GM12875 (cell line): Measurements from ENCODE around the gene LPGAT1.

Experiments used
- H3K4me3 ChIP-seq: one replicate; pipeline ENCODE4 v1.5.1; 2011; ENCODE audit warnings: low read depth, low read length, control low read depth
- TF ChIP-seq, protein P1 (sequence below): IDR thresholded peaks from 2 replicates; pipeline ENCODE4 v1.5.1; 2011; ENCODE audit warnings: low read depth, mild to moderate bottlenecking, control low read depth, inconsistent platforms, low read length, moderate library complexity, borderline replicate concordance; ENCODE audit not compliant: insufficient read depth

The LPGAT1 gene

GRCh38 chr1:211789641-211790464 is 40.7 kb downstream of the LPGAT1 start:
- H3K4me3 ChIP-seq = no peak overlapping the region
- TF ChIP-seq, protein P1, sequence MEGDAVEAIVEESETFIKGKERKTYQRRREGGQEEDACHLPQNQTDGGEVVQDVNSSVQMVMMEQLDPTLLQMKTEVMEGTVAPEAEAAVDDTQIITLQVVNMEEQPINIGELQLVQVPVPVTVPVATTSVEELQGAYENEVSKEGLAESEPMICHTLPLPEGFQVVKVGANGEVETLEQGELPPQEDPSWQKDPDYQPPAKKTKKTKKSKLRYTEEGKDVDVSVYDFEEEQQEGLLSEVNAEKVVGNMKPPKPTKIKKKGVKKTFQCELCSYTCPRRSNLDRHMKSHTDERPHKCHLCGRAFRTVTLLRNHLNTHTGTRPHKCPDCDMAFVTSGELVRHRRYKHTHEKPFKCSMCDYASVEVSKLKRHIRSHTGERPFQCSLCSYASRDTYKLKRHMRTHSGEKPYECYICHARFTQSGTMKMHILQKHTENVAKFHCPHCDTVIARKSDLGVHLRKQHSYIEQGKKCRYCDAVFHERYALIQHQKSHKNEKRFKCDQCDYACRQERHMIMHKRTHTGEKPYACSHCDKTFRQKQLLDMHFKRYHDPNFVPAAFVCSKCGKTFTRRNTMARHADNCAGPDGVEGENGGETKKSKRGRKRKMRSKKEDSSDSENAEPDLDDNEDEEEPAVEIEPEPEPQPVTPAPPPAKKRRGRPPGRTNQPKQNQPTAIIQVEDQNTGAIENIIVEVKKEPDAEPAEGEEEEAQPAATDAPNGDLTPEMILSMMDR = no peak

GRCh38 chr1:211788626-211789025 is 41.9 kb downstream of the LPGAT1 start:
- no peak overlapping the region for H3K4me3 ChIP-seq
- TF ChIP-seq, protein P1 = no peak

- TF ChIP-seq, protein P1 = no peak
- H3K4me3 ChIP-seq = no peak overlapping the region
Observed at GRCh38 chr1:211783897-211784296, 46.7 kb downstream of the LPGAT1 start.

GRCh38 chr1:211783266-211783665 is 47.3 kb downstream of the LPGAT1 start:
- TF ChIP-seq, protein P1 = no peak
- H3K4me3 ChIP-seq = no peak overlapping the region

GRCh38 chr1:211781260-211781659 is 49.3 kb downstream of the LPGAT1 start:
- no peak overlapping the region for H3K4me3 ChIP-seq
- TF ChIP-seq, protein P1 = no peak

GRCh38 chr1:211775170-211775569 is 55.4 kb downstream of the LPGAT1 start:
- H3K4me3 ChIP-seq = no peak overlapping the region
- TF ChIP-seq, protein P1 = no peak

DNA sequence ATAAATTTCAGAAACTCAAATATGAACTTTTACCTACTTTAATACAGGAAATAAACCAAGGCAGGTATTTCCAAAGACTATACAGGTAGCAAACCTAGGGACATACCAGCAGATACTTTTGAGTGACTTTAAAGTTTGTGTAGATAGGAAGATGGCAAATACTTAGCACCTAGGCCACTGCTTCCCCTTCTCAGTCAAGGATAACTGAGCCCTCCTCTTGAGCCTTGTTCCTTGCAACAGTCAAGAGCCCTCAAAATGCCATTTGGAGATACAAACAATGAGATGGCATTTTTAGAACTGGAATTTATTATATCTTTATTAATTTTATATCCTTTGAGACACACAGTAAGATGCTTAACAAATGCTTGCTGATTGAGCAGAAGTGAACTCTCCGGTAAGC is 65.9 kb downstream of the LPGAT1 start:
- TF ChIP-seq, protein P1 = no peak
- no peak overlapping the region for H3K4me3 ChIP-seq
